HEK293T (cell line): Measurements from ENCODE around the gene RAB3B.

Experiments
- ARNT ChIP-seq: fragments of 450-650 bp; IDR thresholded peaks from 2 replicates; pipeline ENCODE4 v1.6.1; 2017; ENCODE audit warnings: mild to moderate bottlenecking
- FOXA1 ChIP-seq: fragments of 450-650 bp; IDR thresholded peaks from 2 replicates; pipeline ENCODE4 v1.6.1; 2016; ENCODE audit warnings: mild to moderate bottlenecking
- HDGF ChIP-seq: fragments of 450-650 bp; IDR thresholded peaks from 2 replicates; pipeline ENCODE4 v1.6.1; 2017; ENCODE audit warnings: antibody characterized with exemption, borderline replicate concordance
- LEF1 ChIP-seq: fragments of 450-650 bp; IDR thresholded peaks from 2 replicates; pipeline ENCODE4 v1.6.1; 2017; ENCODE audit warnings: mild to moderate bottlenecking, borderline replicate concordance
- NFRKB ChIP-seq: fragments of 450-650 bp; IDR thresholded peaks from 2 replicates; pipeline ENCODE4 v1.6.1; 2016; ENCODE audit warnings: mild to moderate bottlenecking, moderate library complexity
- PKNOX1 ChIP-seq: fragments of 450-650 bp; IDR thresholded peaks from 2 replicates; pipeline ENCODE4 v1.6.1; 2016
- SP1 ChIP-seq: fragments of 450-650 bp; IDR thresholded peaks from 2 replicates; pipeline ENCODE4 v1.6.1; 2017
- SUZ12 ChIP-seq: fragments of 450-650 bp; IDR thresholded peaks from 2 replicates; pipeline ENCODE4 v1.6.1; 2016; ENCODE audit warnings: mild to moderate bottlenecking
- TARDBP ChIP-seq: fragments of 450-650 bp; IDR thresholded peaks from 2 replicates; pipeline ENCODE4 v1.6.1; 2016

- TF ChIP-seq NFRKB = no peak
- no peak for TF ChIP-seq LEF1
- TF ChIP-seq SUZ12 = no peak
- no peak for TF ChIP-seq TARDBP
- TF ChIP-seq SP1 = no peak
- no peak for TF ChIP-seq ARNT
- no peak for TF ChIP-seq FOXA1
- TF ChIP-seq PKNOX1 = no peak
- TF ChIP-seq HDGF = no peak
These were observed 670 bp downstream of the RAB3B start for GRCh38 chr1:51989582-51990477.
